Mucosa of stomach (tissue), 1 donor: ENCODE measurements around the gene SLC8A1.

Source experiments
- H3K27me3 ChIP-seq: one replicate; pipeline ENCODE4 v1.7.0; 2013; ENCODE audit warnings: mild to moderate bottlenecking, low read length; ENCODE audit not compliant: control insufficient read depth, insufficient read depth
- H3K36me3 ChIP-seq: one replicate; pipeline ENCODE4 v1.7.0; 2013; ENCODE audit warnings: low read length; ENCODE audit not compliant: control insufficient read depth, insufficient read depth
- H3K4me1 ChIP-seq: one replicate; pipeline ENCODE4 v1.7.0; 2013; ENCODE audit warnings: mild to moderate bottlenecking, low read length; ENCODE audit not compliant: control insufficient read depth, insufficient read depth
- H3K4me3 ChIP-seq: one replicate; pipeline ENCODE4 v1.7.0; 2013; ENCODE audit warnings: low read length
- H3K9ac ChIP-seq: one replicate; pipeline ENCODE4 v1.7.0; 2013; ENCODE audit warnings: mild to moderate bottlenecking, low read length, moderate library complexity
- H3K9me3 ChIP-seq: one replicate; pipeline ENCODE4 v1.7.0; 2013; ENCODE audit warnings: mild to moderate bottlenecking, low read length, moderate library complexity; ENCODE audit not compliant: control insufficient read depth
- donor health status: Pancreatic carcinoma.

Gene SLC8A1

DNA sequence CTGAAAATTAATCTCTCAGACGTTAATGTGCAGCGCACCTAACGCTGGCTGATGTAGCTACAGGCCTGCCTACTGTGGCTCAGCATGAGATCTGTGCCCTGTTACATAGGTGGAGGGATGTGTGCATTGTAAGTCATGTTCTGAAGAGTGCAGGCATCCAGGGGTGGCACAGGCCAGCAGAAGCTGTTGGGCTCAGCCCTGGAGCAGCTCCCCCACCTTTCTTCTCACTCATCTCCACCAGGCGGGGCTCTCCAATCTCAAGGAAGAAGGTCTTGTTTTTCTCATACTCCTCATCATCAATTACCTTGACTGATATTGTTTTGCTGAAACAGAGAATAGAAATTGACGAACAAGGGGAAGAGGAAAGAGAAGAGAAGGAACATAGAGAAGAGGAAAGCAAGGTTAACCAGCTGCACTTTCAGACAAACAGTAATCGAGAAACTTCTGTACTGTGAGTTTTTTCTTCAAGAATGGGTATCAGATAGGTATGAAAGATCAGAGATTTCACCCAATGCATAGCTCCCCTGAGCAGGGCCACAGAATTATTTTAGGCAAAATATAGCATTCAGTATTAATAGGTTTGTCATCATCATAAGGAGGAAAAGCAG is 273.6 kb downstream of the SLC8A1 start:
- Histone ChIP-seq H3K4me1 (no peaks in the 10 kb centered on the region), H3K27me3 (no peaks in the 10 kb centered on the region), H3K4me3 (no peak overlapping the region), H3K9ac (no peak overlapping the region), H3K36me3 (no peaks in the 10 kb centered on the region), H3K9me3 (no peaks in the 10 kb centered on the region)

DNA sequence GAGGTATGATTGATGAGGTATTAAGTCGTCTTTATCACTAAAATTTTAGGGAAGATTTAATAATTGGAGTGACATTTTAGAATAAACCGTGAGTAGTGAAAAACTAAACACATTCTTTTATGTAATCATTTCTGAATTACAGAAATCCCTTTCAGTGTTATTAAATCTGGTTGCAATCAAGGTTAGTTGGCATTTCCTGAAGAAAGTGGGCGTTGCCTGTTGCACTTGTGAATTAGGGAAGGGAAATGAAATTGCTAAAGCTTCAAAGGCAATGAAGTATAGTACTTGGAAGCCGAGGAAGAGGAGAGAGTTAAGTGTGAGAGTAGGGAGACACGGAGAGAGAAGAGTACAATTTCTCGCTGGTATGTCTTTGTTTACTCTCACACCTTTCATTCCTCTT is 274.5 kb downstream of the SLC8A1 start:
- Histone ChIP-seq H3K27me3 (no peaks in the 10 kb centered on the region), H3K4me3 (no peak overlapping the region), H3K9ac (no peak overlapping the region), H3K36me3 (no peaks in the 10 kb centered on the region), H3K4me1 (no peaks in the 10 kb centered on the region), H3K9me3 (no peaks in the 10 kb centered on the region)

DNA sequence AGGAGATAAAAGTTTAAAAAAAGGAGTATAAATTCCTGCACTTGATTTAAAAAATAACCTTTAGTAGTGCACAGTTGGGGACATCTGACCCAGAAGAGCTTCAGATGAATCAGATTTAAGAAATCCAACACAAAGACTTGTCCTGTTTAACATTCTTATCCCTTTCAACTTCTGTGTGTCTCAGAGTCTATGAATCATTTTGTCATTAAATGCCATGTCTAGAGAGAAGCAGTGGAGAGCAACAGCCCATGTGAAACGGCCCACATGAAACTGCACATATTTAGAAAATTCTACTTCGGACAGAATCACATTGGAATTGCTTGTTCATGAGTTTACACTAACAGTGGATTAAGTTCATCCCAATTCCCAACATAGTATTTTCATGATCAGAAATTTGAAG is 278.6 kb downstream of the SLC8A1 start:
- Histone ChIP-seq H3K36me3 (no peaks in the 10 kb centered on the region), H3K9me3 (no peaks in the 10 kb centered on the region), H3K9ac (no peak overlapping the region), H3K4me1 (no peaks in the 10 kb centered on the region), H3K27me3 (no peaks in the 10 kb centered on the region), H3K4me3 (no peak overlapping the region)

DNA sequence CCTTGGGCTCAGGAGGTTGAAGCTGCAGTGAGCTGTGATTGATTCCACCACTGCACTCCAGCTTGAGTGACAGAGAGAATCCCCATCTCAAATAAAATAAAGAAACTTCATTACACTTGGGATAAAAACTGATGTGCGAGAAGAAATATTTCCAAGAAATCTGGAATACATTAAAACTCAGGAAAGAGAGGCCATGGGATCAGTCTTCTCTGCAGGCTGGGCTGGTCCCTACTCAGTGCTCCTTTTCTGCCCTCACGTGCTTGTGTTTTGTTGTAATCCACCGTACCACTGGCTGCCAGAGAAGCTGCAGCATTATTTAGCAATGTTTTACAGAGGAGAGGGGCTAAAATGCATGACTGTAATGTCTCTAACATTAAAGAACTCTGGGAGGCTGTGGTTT is 282.0 kb downstream of the SLC8A1 start:
- H3K27me3 ChIP-seq = no peaks in the 10 kb centered on the region
- no peak overlapping the region for H3K4me3 ChIP-seq
- H3K9me3 ChIP-seq = no peaks in the 10 kb centered on the region

DNA sequence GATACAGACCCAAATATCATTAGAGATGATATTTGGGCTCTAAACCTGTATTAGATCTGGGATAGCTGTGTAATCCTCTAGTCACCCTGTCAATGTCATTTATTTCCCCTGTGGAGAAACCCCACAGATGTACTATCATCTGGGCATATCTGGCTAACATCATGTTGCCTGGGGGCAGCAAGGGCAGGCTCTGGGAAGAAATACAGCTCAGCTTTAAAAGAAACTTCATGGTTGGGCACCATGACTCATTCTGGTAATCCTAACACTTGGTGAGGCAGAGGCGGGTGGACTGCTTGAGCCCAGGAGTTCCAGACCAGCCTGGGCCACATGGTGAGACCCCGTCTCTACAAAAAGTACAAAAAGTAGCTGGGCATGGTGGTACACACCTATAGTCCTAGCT is 282.5 kb downstream of the SLC8A1 start:
- no peaks in the 10 kb centered on the region for H3K36me3 ChIP-seq
- no peaks in the 10 kb centered on the region for H3K27me3 ChIP-seq

More for the DNA sequence above, 282.0 kb downstream of the SLC8A1 start:
- no peak overlapping the region for H3K9ac ChIP-seq
- H3K36me3 ChIP-seq = no peaks in the 10 kb centered on the region
- H3K4me1 ChIP-seq = peaks cover 10% of the 10 kb centered on the region

DNA sequence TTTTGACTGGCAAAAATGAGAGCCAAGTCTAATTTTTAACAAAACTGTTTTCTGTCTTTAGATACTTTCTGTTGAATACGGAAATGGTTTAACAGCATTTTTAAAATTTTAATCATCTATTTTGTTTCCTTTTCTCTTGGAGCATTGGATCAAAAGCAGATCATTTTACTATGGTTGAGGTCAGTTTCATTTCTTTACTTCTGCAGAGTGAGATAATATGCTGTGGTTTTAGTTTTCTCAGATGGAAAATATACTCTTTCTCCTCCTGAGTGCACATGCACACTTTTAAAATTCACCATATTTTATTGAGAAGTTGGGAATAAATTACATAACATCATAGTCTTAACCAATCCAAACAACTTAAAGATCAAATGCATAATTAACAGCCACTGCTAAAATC is 283.3 kb downstream of the SLC8A1 start:
- Histone ChIP-seq H3K27me3 (no peaks in the 10 kb centered on the region), H3K9me3 (no peaks in the 10 kb centered on the region), H3K4me3 (no peak overlapping the region), H3K4me1 (peaks cover 10% of the 10 kb centered on the region), H3K36me3 (no peaks in the 10 kb centered on the region), H3K9ac (no peak overlapping the region)

More for the DNA sequence above, 282.5 kb downstream of the SLC8A1 start:
- H3K9me3 ChIP-seq = no peaks in the 10 kb centered on the region
- no peak overlapping the region for H3K9ac ChIP-seq
- no peak overlapping the region for H3K4me3 ChIP-seq
- peaks cover 10% of the 10 kb centered on the region for H3K4me1 ChIP-seq

DNA sequence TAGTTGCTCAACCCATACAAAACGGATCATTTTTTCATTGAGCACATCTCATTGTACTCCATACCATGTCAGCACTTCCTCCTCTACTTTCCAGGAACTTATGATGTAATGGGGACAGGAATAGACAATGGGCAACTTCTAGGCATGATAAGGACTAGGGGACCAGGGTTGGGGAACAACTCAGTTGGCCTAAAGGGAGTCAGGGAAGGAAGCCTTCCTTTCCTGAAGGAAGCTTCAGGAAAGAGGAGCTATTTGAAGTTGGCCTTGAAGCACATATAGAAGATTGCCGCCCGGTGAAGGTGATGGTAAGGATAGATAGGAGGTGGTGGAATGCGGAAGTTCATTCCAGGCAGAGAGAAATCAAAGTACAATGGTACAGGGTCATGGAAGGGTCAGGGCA is 283.9 kb downstream of the SLC8A1 start:
- H3K36me3 ChIP-seq = no peaks in the 10 kb centered on the region
- H3K4me3 ChIP-seq = no peak overlapping the region

DNA sequence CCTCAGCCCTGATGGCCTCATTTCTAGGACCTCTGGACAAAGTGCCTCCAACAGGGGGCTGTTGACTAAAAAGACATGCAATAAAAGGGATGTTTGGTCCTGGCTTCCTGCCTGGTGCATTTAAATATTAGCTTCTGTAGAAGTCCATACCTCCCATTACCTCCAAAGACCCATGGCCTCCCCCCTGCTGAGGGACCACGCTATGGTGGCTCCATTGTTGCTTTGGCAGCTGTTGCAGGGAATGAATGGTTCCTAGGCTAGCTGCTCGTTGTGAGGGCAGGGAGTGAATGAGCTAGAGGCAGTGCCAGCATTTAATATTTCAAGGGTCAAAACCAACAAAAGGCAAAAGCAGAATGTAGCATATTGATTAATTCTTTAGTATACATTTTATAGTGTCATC is 285.9 kb downstream of the SLC8A1 start:
- no peak overlapping the region for H3K4me3 ChIP-seq

More for the DNA sequence above, 283.9 kb downstream of the SLC8A1 start:
- Histone ChIP-seq H3K27me3 (no peaks in the 10 kb centered on the region), H3K9ac (no peak overlapping the region), H3K9me3 (no peaks in the 10 kb centered on the region), H3K4me1 (peaks cover 10% of the 10 kb centered on the region)

DNA sequence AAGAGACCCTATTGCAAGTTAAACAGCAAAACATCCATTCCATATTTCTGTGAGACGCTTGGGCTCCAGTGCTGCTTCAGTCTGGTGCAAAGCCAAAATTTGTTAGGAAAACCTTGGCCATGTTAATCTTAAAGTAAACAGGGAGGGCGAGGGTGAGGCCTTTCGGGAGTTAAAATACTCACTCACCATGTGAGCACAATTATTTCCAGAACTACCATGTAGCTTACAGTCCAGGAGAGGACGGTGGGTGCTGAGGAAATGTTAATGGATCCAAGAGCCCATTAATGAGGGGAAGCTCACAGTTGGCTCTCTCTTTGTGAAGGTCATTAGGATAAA is 286.4 kb downstream of the SLC8A1 start:
- no peak overlapping the region for H3K9ac ChIP-seq
- H3K4me1 ChIP-seq = peaks cover 10% of the 10 kb centered on the region

More for the DNA sequence above, 285.9 kb downstream of the SLC8A1 start:
- Histone ChIP-seq H3K36me3 (no peaks in the 10 kb centered on the region), H3K9ac (no peak overlapping the region), H3K9me3 (no peaks in the 10 kb centered on the region), H3K27me3 (no peaks in the 10 kb centered on the region), H3K4me1 (peaks cover 10% of the 10 kb centered on the region)

DNA sequence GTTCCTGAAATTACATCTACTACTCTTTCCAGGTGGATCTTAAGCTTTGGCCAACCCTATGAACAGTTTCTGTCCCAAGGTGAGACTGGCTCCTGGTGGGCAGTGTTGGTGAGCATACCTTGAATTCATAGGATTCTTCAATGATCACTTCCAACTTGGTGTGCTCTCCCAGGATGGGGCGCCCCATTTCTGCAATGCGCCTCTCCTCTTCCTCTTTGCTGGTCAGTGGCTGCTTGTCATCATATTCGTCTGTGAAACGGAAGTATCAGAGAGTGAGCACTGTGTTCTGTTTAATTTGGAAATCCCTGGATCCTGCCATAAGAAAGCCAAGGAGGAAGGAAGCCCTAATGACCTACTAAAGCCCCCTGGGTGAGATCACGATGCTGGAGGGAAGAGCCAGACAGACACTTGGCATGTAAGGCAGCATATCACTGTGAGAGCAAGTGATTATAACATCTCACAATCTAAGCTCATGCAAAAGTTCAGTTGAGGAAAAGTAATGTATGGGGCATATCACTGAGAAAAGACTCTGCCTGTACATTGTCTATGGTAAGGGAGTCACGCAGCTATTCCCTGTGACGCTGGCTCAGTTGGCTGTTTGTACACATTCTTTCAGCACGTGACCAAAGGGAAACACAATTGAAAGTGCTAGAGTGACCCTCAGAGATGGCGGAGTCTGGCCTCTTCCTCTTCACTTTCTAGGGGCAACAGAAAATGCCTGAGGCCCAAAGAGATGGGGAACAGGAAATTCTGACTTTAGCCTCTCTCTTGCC is 287.0 kb downstream of the SLC8A1 start:
- H3K36me3 ChIP-seq = no peaks in the 10 kb centered on the region
- H3K4me3 ChIP-seq = no peak overlapping the region
- no peaks in the 10 kb centered on the region for H3K27me3 ChIP-seq
- H3K9me3 ChIP-seq = no peaks in the 10 kb centered on the region
- H3K9ac ChIP-seq = no peak overlapping the region
- H3K4me1 ChIP-seq = peaks cover 10% of the 10 kb centered on the region

More for the DNA sequence above, 286.4 kb downstream of the SLC8A1 start:
- no peaks in the 10 kb centered on the region for H3K9me3 ChIP-seq
- no peaks in the 10 kb centered on the region for H3K36me3 ChIP-seq
- no peaks in the 10 kb centered on the region for H3K27me3 ChIP-seq
- H3K4me3 ChIP-seq = no peak overlapping the region

DNA sequence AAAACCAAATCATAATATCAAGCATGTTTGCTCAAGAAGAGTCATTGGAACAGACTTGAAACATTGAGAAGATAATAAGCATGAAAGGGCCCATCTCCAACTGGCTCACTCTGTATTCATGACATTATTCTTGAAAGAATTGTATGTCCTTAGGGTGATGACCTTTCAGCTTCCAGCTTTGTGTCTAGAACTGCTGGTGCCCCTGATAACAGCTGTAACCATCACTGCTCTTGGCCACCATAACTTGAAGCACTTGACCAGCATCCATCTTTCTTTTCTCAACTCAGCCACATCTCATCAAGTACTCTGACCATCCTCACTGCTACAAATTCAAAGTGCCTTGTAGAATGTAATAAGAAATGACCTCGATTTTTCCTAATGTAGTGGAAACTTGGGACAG is 289.9 kb downstream of the SLC8A1 start:
- Histone ChIP-seq H3K4me1 (peaks cover 10% of the 10 kb centered on the region), H3K9me3 (no peaks in the 10 kb centered on the region), H3K4me3 (no peak overlapping the region), H3K27me3 (no peaks in the 10 kb centered on the region), H3K36me3 (no peaks in the 10 kb centered on the region), H3K9ac (no peak overlapping the region)

DNA sequence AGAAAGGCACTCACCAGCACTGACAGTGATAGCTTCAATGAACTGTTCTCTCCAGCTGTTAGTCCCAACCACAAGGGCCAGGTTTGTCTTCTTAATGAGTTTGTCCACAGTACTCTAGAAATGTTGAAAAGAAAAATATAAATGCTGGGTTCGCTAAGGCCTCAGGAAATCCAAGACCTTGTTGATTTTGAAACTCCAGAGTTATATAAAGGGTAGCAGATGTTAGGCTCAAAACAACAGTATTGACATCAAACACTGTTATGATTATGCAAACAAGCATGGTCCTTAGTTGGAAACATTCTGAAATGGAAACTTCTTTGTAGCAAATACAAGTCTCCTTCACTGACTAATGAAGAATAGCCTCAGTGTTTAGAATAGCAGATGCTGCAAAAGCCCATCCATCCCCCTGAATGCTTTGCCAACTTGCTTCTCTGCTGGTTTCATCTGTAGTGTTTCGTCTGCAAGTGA is 291.1 kb downstream of the SLC8A1 start:
- no peaks in the 10 kb centered on the region for H3K27me3 ChIP-seq
- no peaks in the 10 kb centered on the region for H3K36me3 ChIP-seq
- peaks cover 7% of the 10 kb centered on the region for H3K4me1 ChIP-seq
- H3K9ac ChIP-seq = no peak overlapping the region
- H3K4me3 ChIP-seq = no peak overlapping the region
- H3K9me3 ChIP-seq = no peaks in the 10 kb centered on the region
